HepG2 (cell line): ENCODE results near the gene VDAC1. TPM values are rescaled to one million over a fixed set of nuclear protein-coding genes. Genes with fewer than 3 reads are reported as not detected.

ENCODE experiments used
- ATF1 ChIP-seq: IDR thresholded peaks from 2 replicates; pipeline ENCODE4 v1.6.1; 2016; ENCODE audit warnings: mild to moderate bottlenecking, control low read depth
- CHD4 ChIP-seq: fragments of 200-600 bp; sonication (generic); IDR thresholded peaks from 2 replicates; pipeline ENCODE4 v1.7.0; 2017; ENCODE audit warnings: mild to moderate bottlenecking, low read length, borderline replicate concordance
- DMAP1 ChIP-seq: IDR thresholded peaks from 2 replicates; pipeline ENCODE4 v1.6.1; 2016
- FOXC1 ChIP-seq: sonication (generic); formaldehyde crosslinking; IDR thresholded peaks from 2 replicates; pipeline ENCODE4 v1.8.0; 2022; ENCODE audit warnings: mild to moderate bottlenecking, missing genetic modification reagents, borderline replicate concordance
- HNRNPH1 ChIP-seq: fragments of 200-400 bp; formaldehyde crosslinking; optimal IDR thresholded peaks from 2 replicates; pipeline ENCODE3; 2017; ENCODE audit warnings: mild to moderate bottlenecking, low read depth, low read length
- KDM1A ChIP-seq: IDR thresholded peaks from 2 replicates; pipeline ENCODE4 v1.6.1; 2016; ENCODE audit warnings: missing compliant biosample characterization
- KMT2A ChIP-seq: sonication (generic); formaldehyde crosslinking; IDR thresholded peaks from 2 replicates; pipeline ENCODE4 v1.4.0; 2020; ENCODE audit warnings: missing genetic modification reagents
- MBD4 ChIP-seq: IDR thresholded peaks from 2 replicates; pipeline ENCODE4 v1.6.1; 2012; ENCODE audit warnings: low read length, inconsistent platforms, borderline replicate concordance
- MIER3 ChIP-seq: IDR thresholded peaks from 2 replicates; pipeline ENCODE4 v1.6.1; 2016; ENCODE audit warnings: missing compliant biosample characterization, borderline replicate concordance
- NR2F1 ChIP-seq, 2 experiments: fragments of 450-650 bp in 1 of 2; formaldehyde crosslinking in 1 of 2; IDR thresholded peaks; 2 replicates each; pipeline versions ENCODE4 v1.5.0 to v1.6.1; 2016 to 2020; ENCODE audit warnings: mild to moderate bottlenecking in 1 of 2, missing compliant biosample characterization in 1 of 2, missing genetic modification reagents in 1 of 2, moderate library complexity in 1 of 2
- PAX8 ChIP-seq: sonication (generic); formaldehyde crosslinking; IDR thresholded peaks from 2 replicates; pipeline ENCODE4 v1.8.0; 2022; ENCODE audit warnings: mild to moderate bottlenecking, missing genetic modification reagents, borderline replicate concordance
- PRPF4 ChIP-seq: fragments of 200-400 bp; formaldehyde crosslinking; IDR thresholded peaks from 2 replicates; pipeline ENCODE4 v1.6.1; 2016; ENCODE audit warnings: low read length, low read depth; ENCODE audit not compliant: poor library complexity, severe bottlenecking
- SMYD3 ChIP-seq: sonication (generic); formaldehyde crosslinking; IDR thresholded peaks from 2 replicates; pipeline ENCODE4 v1.8.1; 2023; ENCODE audit warnings: mild to moderate bottlenecking, missing genetic modification reagents
- SNRNP70 ChIP-seq: fragments of 200-400 bp; formaldehyde crosslinking; IDR thresholded peaks from 2 replicates; pipeline ENCODE4 v1.6.1; 2017; ENCODE audit warnings: mild to moderate bottlenecking, low read depth, low read length, moderate library complexity
- TBX2 ChIP-seq: sonication (generic); formaldehyde crosslinking; IDR thresholded peaks from 2 replicates; pipeline ENCODE4 v1.5.0; 2020; ENCODE audit warnings: missing genetic modification reagents, mild to moderate bottlenecking, borderline replicate concordance
- TCF12 ChIP-seq, 2 experiments: fragments of 450-650 bp in 1 of 2; sonication (generic) in 1 of 2; formaldehyde crosslinking in 1 of 2; IDR thresholded peaks; 2 replicates each; pipeline versions ENCODE4 v1.6.1 to v1.8.0; 2017 to 2022; ENCODE audit warnings: antibody characterized with exemption in 1 of 2, mild to moderate bottlenecking in 1 of 2, missing genetic modification reagents in 1 of 2, moderate library complexity in 1 of 2
- TMF1 ChIP-seq: sonication (generic); formaldehyde crosslinking; IDR thresholded peaks from 2 replicates; pipeline ENCODE4 v1.8.1; 2022; ENCODE audit warnings: low read depth, missing genetic modification reagents
- ZNF207 ChIP-seq: fragments of 450-650 bp; IDR thresholded peaks from 2 replicates; pipeline ENCODE4 v1.6.1; 2016; ENCODE audit warnings: antibody characterized with exemption, borderline replicate concordance
- ZNF367 ChIP-seq: sonication (generic); formaldehyde crosslinking; IDR thresholded peaks from 2 replicates; pipeline ENCODE4 v1.4.0; 2020; ENCODE audit warnings: missing genetic modification reagents, borderline replicate concordance
- ZNF83 ChIP-seq: sonication (generic); formaldehyde crosslinking; IDR thresholded peaks from 2 replicates; pipeline ENCODE4 v1.4.0; 2020; ENCODE audit warnings: missing genetic modification reagents, mild to moderate bottlenecking, borderline replicate concordance
- ZNF879 ChIP-seq: sonication (generic); formaldehyde crosslinking; IDR thresholded peaks from 2 replicates; pipeline ENCODE4 v1.8.1; 2023; ENCODE audit warnings: missing genetic modification reagents
- ZNF883 ChIP-seq: sonication (generic); formaldehyde crosslinking; IDR thresholded peaks from 2 replicates; pipeline ENCODE4 v1.5.1; 2020; ENCODE audit warnings: mild to moderate bottlenecking, missing genetic modification reagents; ENCODE audit errors: not compliant biosample characterization
- polyA plus RNA-seq, 8 experiments: library from polyadenylated mRNA; depleted of rRNA in 3 of 8; stranded (reverse) in 7 of 8; unstranded in 1 of 8; fragments of >200 nt; fragmentation: Illumina TruSeq in 4 of 8; extraction: Trizol in 4 of 8; gene quantifications; 2 replicates each; pipeline versions ENCODE4 v1.2.1 to v1.2.3, GENCODE V29; 2011 to 2016; ENCODE audit warnings: low read depth in 4 of 8, missing spikeins in 1 of 8, mixed read lengths in 1 of 8; ENCODE audit not compliant: insufficient read depth in 1 of 8
- total RNA-seq, 5 experiments: library from RNA; depleted of rRNA; stranded (reverse); fragments of >200 nt; fragmentation: Illumina TruSeq; extraction: Trizol; gene quantifications; 2 replicates each; pipeline ENCODE4 v1.2.3, GENCODE V29; 2016; ENCODE audit warnings: low read depth in 1 of 5
- TF ChIP-seq, protein P1 (sequence below): sonication (generic); formaldehyde crosslinking; IDR thresholded peaks from 2 replicates; pipeline ENCODE4 v1.5.0; 2020; ENCODE audit warnings: missing genetic modification reagents
- TF ChIP-seq, protein P2 (sequence below): sonication (generic); formaldehyde crosslinking; IDR thresholded peaks from 2 replicates; pipeline ENCODE4 v1.4.0; 2020; ENCODE audit warnings: missing genetic modification reagents
- TF ChIP-seq, protein P3 (sequence below): sonication (generic); formaldehyde crosslinking; IDR thresholded peaks from 2 replicates; pipeline ENCODE4 v1.8.0; 2022; ENCODE audit warnings: mild to moderate bottlenecking, missing genetic modification reagents, borderline replicate concordance
- TF ChIP-seq, protein P4 (sequence below): sonication (generic); formaldehyde crosslinking; IDR thresholded peaks from 2 replicates; pipeline ENCODE4 v1.5.0; 2020; ENCODE audit warnings: missing genetic modification reagents

VDAC1 gene
- total and polyA plus RNA-seq, 2 of the 13 experiments (the other 11 are each of a cell fraction or from before 2014, with no cell fraction given): 112 to 380 TPM

DNA sequence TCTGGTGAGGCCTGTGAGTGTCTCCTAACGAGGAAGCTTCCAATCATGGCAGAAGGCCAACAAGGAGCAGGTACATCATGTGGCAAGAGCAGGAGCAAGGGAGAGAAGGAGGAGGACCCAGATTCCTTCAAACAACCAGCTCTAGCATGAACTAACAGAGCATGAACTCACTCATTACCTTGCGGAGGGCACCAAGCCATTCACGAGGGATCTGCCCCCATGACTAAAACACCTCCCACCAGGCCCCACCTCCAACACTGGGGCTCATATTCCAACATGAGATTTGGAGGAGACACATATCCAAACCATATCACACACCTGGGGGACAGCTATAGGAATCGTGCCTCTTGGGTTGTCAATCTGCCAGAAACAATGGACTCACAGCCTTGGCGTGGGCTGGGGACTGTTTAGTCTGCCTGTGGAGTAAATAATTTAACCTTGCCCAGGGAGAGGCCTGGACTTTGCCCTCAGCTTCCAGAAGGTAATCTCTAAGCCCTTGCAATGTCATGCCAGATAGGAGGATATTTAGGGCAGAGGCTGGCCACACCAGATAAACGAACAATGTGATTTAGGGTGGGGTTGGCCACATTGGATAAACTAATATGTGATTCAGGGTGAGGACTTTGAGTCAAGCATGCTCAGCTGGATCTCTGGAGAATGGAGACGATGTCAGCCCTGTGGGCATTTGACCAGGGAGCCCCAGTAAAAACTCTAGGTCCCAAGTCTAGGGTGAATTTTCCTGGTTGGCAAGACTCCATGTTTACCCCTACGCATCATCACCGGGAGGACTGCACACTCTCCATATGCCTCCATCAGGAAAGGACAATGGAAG, 13.6 kb upstream of the VDAC1 start (continued):
- TF ChIP-seq, protein P1, sequence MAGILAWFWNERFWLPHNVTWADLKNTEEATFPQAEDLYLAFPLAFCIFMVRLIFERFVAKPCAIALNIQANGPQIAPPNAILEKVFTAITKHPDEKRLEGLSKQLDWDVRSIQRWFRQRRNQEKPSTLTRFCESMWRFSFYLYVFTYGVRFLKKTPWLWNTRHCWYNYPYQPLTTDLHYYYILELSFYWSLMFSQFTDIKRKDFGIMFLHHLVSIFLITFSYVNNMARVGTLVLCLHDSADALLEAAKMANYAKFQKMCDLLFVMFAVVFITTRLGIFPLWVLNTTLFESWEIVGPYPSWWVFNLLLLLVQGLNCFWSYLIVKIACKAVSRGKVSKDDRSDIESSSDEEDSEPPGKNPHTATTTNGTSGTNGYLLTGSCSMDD (CRISPR knock-in tag): no peak
- TF ChIP-seq ZNF207: no peak
- no peak for TF ChIP-seq PRPF4
- TF ChIP-seq KDM1A (CRISPR knock-in tag): no peak
- TF ChIP-seq, protein P2, sequence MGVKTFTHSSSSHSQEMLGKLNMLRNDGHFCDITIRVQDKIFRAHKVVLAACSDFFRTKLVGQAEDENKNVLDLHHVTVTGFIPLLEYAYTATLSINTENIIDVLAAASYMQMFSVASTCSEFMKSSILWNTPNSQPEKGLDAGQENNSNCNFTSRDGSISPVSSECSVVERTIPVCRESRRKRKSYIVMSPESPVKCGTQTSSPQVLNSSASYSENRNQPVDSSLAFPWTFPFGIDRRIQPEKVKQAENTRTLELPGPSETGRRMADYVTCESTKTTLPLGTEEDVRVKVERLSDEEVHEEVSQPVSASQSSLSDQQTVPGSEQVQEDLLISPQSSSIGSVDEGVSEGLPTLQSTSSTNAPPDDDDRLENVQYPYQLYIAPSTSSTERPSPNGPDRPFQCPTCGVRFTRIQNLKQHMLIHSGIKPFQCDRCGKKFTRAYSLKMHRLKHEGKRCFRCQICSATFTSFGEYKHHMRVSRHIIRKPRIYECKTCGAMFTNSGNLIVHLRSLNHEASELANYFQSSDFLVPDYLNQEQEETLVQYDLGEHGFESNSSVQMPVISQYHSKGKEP (CRISPR knock-in tag): no peak
- TF ChIP-seq KMT2A (CRISPR knock-in tag): no peak
- TF ChIP-seq NR2F1 (CRISPR knock-in tag; IDR thresholded peaks at IDR 0.05): peak in 1 of 2 experiments; percentile 52; a peak in 1 of 4 replicates
- TF ChIP-seq ZNF879 (CRISPR knock-in tag): no peak
- TF ChIP-seq HNRNPH1: no peak
- TF ChIP-seq ZNF83 (CRISPR knock-in tag): no peak
- TF ChIP-seq, protein P3, sequence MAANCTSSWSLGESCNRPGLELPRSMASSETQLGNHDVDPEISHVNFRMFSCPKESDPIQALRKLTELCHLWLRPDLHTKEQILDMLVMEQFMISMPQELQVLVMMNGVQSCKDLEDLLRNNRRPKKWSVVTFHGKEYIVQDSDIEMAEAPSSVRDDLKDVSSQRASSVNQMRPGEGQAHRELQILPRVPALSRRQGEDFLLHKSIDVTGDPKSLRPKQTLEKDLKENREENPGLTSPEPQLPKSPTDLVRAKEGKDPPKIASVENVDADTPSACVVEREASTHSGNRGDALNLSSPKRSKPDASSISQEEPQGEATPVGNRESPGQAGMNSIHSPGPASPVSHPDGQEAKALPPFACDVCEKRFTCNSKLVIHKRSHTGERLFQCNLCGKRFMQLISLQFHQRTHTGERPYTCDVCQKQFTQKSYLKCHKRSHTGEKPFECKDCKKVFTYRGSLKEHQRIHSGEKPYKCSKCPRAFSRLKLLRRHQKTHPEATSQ (CRISPR knock-in tag): no peak
- TF ChIP-seq FOXC1 (CRISPR knock-in tag): no peak
- TF ChIP-seq ATF1 (CRISPR knock-in tag): no peak
- no peak for TF ChIP-seq MIER3 (CRISPR knock-in tag)
- peak; percentile 83 for TF ChIP-seq TBX2 (CRISPR knock-in tag)
- TF ChIP-seq PAX8 (CRISPR knock-in tag): no peak
- TF ChIP-seq ZNF367 (CRISPR knock-in tag): no peak
- TF ChIP-seq, protein P4, sequence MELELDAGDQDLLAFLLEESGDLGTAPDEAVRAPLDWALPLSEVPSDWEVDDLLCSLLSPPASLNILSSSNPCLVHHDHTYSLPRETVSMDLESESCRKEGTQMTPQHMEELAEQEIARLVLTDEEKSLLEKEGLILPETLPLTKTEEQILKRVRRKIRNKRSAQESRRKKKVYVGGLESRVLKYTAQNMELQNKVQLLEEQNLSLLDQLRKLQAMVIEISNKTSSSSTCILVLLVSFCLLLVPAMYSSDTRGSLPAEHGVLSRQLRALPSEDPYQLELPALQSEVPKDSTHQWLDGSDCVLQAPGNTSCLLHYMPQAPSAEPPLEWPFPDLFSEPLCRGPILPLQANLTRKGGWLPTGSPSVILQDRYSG (CRISPR knock-in tag): no peak
- no peak for TF ChIP-seq MBD4
- TF ChIP-seq CHD4: no peak
- no peak; the same call in 1 of the 2 replicates for TF ChIP-seq DMAP1
- TF ChIP-seq SMYD3 (CRISPR knock-in tag): no peak
- no peak for TF ChIP-seq TMF1
- TF ChIP-seq ZNF883: no peak
- TF ChIP-seq SNRNP70: no peak
- no peak for TF ChIP-seq TCF12 (IDR thresholded peaks at IDR 0.05)
- no peak for TF ChIP-seq TCF12 (CRISPR knock-in tag; IDR thresholded peaks at IDR 0.05)
